GM10847 (cell line): ENCODE data around the gene ABCB1.

ENCODE experiments used
- POLR2A ChIP-seq: IDR thresholded peaks from 2 replicates; pipeline ENCODE4 v1.6.1; 2011; ENCODE audit not compliant: insufficient read length; ENCODE audit errors: extremely low read depth

The ABCB1 gene

DNA sequence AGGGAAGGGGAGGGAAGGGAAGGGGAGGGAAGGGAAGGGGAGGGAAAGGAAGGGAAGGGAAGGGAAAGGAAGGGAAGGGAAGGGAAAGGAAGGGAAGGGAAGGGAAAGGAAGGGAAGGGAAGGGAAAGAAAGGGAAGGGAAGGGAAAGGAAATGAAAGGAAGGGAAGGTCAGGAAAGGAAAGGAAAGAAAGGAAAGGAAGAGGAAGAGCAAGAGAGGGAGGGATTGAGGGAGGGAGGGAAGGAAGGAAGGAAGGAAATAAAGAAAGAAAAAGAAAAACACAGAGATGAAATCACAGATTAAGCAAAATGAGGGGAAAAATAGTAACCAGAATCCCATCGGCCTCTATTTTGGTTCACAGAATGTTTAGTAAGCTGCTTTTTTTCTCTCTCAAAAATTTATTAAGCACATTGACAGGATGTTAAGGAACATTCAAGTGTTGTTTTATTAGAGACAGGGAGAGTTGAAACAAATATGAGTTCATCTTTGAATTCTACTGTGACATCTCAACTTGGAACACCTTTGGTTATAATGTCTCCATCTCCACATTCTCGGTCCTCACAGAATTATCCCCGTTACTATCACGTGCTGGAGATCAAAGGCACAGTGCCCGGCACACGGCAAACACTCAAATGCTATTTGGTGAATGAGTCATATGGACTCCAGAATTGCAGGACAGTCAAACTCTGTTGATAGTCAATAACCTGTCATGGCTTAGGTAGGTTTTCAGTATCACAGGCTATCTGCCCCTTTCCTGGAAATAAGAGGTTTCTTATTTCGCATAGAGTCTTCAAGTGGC lies 52.4 kb downstream of the ABCB1 start:
- TF ChIP-seq POLR2A = no peak

DNA sequence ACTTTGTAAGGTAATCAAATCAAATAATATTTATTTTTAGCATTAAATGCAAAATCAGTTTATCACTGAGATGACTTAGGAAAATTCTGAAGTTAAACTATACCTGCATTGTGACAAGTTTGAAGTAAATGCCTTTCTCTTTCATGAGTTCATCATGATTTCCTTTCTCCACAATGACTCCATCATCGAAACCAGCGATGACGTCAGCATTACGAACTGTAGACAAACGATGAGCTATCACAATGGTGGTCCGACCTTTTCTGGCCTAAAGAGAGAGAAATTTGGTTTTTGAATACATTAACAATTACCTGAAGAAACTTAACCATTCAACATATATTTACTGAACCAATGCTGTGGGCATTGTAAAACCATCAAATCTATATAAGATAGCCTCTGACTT lies 54.9 kb downstream of the ABCB1 start:
- TF ChIP-seq POLR2A = no peak

DNA sequence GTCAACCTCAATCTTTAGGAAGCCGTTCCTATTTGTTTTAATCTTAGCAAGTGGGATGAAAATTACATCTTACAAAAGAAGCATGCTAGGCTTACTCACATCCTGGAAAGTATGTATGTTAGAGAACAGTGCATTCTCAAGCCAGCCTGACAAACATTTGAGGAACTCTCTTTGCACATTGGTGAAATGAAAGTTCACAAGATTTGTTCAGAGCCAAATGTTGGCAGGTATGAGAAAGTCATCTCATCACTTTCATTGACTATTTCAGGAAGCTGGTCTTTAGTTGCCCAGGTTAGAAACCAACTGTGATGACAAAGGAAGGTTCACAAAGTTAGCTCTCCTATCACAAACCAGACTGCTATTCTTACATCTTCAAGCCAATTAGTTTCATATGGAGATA lies 57.1 kb downstream of the ABCB1 start:
- no peak for TF ChIP-seq POLR2A

DNA sequence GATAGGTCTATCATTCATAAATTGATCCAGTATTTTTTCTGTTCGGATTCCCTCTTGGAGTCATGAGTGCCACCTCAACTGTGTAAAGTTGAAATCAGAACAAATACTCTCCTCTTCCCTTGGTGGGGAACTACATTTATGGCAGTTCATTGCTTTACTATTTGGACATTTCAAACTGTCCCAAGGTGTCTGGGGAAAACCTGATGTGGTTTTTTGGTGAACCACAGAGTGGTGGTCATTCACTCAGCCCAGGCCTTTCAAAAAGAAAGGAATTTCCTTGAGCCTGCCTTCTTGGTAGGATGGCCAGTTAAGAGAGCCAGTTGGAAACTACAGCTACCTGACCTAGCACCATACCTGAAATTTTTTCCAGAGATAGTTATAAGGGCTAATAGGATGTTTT lies 59.0 kb downstream of the ABCB1 start:
- TF ChIP-seq POLR2A = no peak

DNA sequence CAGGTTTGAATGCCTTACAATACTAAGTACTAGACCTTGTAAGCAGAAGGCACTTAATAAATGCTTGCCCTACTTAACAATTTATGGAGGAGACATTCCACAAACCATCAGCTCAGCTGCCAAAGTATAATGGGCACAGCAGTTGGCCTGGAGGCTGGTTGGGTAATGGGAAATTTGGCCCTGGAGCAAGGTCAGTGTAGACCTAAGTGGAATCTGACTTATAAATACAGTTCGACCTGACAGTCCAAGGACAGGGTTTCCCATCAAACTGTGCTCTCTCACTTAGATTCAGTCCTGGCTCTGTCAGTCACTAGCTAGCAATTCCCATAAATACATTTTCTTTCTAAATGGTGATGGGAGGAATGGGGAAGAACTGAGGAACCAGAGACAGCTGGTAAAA lies 62.6 kb downstream of the ABCB1 start:
- TF ChIP-seq POLR2A = no peak

DNA sequence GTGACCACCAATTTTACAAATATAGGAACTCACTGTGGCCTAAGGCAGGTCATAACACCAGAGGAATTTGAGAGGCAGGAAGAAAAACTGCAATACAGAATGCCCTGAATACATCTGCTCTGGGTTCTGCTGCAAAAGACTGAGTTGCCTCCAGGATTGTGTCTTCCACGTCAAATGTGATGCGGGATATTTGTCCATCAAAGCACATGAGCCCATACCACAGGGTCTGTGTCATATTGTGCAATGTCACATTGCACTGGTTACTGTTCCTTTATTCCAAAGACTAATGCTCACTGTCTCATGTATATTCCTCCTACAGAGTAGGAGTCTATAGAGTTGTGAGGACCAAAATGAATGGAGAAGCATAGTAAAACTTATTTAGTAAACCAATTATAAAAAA lies 66.6 kb downstream of the ABCB1 start:
- no peak for TF ChIP-seq POLR2A

DNA sequence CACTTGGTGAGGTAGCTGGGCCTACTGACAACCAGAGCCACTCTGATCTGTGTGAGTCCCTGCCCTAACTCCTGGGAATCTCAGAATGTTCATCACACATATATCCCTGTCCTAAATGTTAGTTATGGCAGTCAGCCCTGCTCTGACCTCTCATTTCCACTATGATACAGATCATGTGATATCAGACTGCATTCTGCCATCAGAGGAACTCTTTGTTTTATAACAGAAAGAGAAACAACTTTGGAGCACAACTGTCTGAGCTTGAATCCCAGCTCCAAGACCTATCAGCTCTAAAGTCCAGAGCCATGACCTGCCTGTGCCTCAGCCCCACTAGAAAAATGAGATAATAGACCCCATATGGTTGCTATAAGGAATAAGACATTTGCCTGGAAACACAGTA lies 70.6 kb downstream of the ABCB1 start:
- TF ChIP-seq POLR2A = no peak

DNA sequence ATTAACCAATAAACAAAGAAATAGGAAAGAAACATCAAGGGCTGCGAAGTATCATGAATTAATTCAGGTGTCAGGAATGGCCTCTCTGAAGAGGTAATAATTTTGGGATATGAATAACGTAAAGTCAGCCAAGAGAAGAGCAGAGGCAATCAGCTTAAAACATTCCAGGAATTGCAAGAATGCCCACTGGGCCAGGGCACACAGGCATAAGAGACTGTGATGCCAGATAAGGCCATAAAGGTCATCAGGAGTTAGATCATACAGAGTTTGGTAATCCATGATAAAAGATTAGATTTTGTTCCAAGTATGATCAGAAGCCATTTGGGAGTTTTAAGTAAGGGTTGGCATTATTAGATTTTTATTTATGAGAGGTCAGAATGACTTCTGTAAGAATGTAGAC lies 72.0 kb downstream of the ABCB1 start:
- no peak for TF ChIP-seq POLR2A

DNA sequence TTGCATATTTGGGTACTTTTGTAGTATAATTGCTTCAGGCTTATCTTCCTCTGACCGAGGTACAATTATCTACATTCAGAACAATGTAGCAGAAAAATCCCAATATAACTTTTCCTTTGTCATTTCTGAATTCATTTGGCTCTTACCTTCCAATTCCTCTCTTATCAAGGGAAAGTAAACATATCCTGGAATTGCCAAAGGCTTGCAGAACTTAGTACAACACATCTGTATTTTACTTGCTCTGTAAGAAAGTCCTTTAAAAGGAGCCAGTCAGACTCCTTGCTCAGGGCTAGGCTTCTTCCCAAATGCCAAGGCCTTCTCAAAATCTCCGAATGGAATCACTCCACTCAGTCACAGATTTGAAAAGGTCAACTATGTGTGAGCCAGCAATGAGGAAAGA lies 81.9 kb downstream of the ABCB1 start:
- TF ChIP-seq POLR2A = no peak

DNA sequence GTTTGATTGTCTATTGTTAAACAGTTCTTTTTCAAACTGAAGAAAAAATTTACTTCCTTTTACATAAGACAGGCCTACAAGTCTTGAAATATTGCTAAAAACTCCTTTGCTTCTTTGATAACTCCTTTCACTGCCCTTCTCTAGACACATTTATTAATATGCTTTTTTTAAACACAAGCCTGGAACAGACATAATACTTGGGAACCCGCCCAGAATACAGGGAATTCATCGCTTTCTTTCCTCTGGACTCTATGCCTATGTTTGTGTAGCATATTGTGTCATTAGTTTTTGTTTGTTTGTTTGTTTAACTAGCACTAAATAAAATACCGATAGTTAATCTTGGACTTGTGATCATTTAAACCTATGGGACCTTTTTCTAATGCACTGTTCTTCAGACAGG lies 82.8 kb downstream of the ABCB1 start:
- no peak for TF ChIP-seq POLR2A

DNA sequence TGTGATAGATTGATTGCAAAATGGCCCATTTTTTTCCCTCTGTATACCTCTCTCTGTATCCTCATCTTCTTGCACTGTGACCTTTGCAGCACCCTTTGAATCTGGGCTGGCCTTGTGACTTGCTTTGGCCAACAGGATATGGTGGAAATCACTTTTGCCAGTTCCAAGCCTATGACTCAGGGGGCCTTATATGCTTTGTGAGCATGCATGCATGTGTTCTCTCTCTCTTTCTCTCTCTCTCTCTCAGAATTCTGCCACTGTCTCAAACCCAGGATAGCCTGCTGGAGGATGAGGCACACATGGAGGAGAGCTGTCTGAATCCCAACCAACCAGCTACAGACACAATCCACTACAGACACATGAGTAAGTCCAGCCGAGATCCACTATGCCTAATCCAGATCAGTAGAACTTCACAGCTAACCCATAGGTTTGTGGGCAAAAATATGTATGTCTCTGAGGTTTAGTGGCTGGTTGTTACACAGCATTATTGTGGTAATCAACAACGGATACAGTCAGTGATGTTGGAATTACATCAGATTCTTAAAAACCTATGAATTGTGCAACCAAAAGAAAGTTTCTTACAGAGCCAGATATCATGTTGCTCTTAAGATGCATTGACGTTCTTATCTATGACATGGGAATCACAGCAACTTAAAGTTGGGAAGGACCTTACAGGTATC lies 83.4 kb downstream of the ABCB1 start:
- TF ChIP-seq POLR2A = no peak

DNA sequence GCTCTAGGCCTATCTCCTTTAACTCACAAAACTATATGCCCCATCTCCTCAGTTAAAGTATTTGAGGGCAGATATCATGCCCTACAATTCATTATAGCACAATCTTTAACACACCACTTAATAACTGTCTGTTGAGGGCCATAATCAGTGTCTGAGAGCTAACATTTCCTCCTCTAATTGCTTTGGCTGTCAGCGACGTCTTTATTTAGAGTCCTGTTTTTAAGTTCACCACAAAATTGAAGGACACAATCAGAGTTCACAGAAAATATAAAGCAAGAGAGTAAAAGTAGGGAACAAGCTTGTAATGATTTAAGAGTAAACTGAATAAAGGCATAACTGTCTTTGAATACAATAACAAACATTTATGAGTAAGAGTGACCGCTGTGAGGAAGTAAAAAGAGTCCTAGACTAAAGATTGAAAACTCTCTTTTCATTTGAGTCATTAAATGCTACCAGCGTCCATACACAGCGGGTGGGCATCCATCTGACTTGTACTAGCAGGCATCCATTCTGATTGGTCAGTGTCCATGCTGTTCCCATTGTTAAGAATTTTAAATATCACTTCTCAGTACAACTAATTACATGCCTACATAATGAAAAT lies 86.8 kb downstream of the ABCB1 start:
- no peak for TF ChIP-seq POLR2A

DNA sequence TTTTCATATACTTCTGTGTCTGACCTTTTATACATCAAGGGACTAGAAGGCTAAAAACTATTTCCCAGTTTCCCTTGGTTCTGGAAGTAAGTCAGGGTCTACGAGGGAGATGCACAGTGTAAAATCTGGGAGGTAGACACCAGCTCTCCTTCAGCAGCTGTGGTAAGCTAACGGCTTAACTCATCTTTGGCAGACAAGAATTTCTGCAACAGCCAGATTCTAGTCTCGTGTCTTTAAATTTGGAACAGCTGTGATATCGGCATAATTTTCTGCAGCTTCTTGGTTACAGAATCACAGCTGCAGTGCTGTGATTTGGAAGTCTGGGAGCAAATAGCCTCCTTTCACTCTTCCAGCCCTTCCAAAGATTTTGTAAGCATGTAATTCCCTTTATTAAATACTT lies 87.8 kb downstream of the ABCB1 start:
- no peak for TF ChIP-seq POLR2A

DNA sequence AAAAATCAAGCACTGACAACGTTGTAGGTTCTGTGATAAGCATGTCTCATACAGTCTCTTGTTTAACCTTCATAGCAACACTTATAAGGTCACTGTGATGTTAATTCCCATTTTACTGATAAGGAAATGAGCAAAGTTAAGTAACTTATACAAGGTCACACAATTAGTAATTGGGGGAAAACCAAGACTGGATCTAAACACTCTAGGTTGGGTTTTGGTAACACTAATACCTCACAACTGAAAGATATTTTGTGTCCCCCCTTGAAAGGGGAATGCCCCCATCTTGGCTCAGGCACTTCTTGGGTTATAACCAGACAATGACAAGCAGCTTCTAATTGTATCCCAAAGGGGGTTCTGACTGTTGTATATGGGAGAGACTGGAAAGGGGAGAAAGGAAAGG lies 89.2 kb downstream of the ABCB1 start:
- no peak for TF ChIP-seq POLR2A

DNA sequence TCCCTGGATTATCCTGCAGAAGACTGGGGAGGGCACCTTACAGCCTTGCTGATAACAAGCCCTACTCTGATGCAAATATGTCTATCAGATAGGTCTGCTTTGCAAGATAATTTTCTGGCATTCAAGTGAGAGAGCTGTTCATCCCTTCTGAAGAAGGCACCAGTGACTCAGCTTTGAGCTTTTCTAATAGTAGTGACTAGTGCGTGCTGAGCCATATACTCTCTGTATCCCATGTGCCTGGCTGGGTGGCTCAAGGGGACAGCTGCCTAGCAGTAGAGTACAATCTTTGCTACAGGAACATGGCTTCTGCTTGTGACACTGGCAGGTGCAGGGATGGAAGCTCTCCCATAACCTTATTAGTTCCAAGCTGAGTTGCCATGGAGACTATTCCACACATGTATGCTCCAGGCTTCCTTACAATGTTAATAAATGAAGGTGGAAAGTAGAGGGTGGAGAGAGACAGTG lies 90.2 kb downstream of the ABCB1 start:
- no peak for TF ChIP-seq POLR2A

DNA sequence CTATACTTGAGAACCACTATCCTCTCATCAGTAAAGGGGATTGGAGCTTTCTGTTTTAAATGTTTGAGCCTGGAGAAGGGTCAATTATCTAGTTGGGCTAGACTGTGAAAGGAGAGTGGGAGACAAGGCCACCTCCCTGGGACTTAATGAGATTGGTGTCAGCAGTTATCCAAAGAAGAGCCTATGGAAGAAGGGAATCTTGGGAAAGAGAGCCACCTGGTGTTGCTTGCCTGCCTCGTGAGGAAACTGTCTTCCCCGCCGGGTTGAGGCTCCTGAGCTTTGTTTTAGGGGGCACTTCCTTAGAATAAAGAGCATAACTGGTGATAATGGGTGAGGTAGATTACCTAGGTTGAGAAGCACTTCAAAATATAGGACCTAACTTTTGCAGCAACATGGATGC lies 93.2 kb downstream of the ABCB1 start:
- TF ChIP-seq POLR2A = no peak
